GM10266 (cell line): ENCODE measurements around the gene SGTA.

Experiments used
- DNase-seq: peaks from one replicate; pipeline ENCODE4 v3.0.0; 2012; ENCODE audit errors: extremely low spot score
- TF ChIP-seq, protein P1 (sequence below): IDR thresholded peaks from 2 replicates; pipeline ENCODE4 v1.5.1; 2012; ENCODE audit warnings: mild to moderate bottlenecking, low read depth; ENCODE audit not compliant: control insufficient read depth, insufficient read depth; ENCODE audit errors: missing control alignments

Gene SGTA

DNA sequence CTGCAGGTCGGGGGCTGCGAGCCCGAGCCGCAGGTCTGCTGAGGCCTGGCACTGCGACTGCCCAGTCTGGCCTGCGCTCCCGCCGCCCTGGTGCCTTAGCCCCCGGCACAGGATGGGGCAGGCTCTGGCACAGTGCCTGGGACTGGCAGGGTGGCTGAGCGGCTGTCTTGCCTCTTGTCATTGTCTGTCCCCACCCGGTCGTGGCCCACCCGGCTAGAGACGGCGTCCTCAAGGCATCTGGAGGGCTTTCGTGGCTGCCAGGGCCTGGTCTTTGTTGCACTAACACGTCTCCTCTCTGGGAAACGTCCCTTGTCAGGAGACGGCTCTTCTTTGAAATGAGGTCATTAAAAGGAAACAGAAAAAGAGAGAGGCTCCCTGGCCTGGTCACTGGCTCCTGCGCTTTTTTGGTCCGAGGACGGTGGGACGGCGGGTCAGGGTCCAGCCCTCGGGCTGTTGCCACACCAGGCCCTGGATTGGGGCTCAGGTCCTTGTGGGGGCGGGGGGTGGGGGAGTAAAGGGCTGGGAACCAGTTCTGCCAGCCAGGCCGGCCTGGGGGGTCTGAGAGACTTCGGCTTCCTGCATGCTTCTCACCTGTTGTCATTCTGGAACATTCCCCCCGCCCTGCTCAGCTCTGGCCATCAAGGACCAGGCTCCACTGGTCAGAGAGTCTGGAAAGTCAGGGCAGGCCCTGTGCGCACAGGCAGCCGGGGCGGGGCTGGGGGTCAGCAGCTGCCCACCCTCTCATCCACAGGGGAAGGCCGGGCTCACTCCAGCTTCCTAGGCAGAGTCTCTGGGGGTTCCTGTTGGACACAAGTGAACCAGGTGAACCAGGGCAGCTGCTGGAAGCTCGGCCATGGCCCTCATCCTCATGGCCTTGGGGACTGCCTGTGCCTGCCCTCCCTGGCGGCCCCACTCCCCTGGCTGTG is 30.4 kb upstream of the SGTA start:
- TF ChIP-seq, protein P1, sequence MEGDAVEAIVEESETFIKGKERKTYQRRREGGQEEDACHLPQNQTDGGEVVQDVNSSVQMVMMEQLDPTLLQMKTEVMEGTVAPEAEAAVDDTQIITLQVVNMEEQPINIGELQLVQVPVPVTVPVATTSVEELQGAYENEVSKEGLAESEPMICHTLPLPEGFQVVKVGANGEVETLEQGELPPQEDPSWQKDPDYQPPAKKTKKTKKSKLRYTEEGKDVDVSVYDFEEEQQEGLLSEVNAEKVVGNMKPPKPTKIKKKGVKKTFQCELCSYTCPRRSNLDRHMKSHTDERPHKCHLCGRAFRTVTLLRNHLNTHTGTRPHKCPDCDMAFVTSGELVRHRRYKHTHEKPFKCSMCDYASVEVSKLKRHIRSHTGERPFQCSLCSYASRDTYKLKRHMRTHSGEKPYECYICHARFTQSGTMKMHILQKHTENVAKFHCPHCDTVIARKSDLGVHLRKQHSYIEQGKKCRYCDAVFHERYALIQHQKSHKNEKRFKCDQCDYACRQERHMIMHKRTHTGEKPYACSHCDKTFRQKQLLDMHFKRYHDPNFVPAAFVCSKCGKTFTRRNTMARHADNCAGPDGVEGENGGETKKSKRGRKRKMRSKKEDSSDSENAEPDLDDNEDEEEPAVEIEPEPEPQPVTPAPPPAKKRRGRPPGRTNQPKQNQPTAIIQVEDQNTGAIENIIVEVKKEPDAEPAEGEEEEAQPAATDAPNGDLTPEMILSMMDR = no peak
- peak; percentile 24 for DNase-seq

DNA sequence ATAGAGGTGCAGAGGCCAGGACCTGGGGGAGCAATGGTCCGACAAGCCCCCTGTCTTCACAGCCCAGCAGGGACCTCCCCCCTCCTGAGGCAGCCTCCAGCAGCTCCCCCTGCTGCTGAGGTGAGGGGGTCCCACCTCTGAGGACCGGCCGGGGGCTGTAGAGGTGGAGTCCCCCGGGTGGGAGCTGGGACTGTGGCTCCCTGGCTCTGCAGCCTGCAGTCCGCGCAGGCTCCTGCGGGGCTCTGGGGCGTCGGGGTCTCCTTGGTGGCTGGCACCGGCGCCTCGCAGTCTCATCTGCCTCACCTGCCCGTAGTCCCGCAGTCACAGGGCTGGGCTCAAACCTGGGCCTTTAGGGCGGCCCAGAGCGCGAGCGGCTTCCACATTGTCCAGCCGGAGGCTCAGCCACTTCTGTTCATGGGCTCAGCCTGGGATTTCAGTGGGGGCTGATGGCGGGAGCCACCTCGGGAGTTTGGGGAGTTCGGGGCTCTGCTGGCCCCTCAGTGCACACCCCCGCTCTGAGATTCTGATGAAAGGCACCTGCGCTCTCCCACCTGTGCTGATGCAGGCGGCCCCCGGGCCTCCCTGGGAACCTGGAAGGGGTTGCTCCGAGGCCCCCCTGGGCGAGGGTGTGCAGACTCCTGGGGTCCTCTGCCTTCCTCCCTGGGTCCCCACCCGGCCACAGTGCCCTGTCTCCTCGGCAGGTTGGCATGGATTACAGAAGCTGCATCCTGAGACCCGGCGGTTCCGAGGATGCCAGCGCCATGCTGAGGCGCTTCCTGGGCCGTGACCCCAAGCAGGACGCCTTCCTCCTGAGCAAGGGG is 29.6 kb upstream of the SGTA start:
- peak; percentile 16 for DNase-seq
- TF ChIP-seq, protein P1 = no peak

GRCh38 chr19:2811735-2812413 is 28.8 kb upstream of the SGTA start:
- DNase-seq = peak; percentile 22
- TF ChIP-seq, protein P1 = no peak

GRCh38 chr19:2811221-2811722 is 28.2 kb upstream of the SGTA start:
- peak; percentile 21 for DNase-seq
- TF ChIP-seq, protein P1 = no peak

DNA sequence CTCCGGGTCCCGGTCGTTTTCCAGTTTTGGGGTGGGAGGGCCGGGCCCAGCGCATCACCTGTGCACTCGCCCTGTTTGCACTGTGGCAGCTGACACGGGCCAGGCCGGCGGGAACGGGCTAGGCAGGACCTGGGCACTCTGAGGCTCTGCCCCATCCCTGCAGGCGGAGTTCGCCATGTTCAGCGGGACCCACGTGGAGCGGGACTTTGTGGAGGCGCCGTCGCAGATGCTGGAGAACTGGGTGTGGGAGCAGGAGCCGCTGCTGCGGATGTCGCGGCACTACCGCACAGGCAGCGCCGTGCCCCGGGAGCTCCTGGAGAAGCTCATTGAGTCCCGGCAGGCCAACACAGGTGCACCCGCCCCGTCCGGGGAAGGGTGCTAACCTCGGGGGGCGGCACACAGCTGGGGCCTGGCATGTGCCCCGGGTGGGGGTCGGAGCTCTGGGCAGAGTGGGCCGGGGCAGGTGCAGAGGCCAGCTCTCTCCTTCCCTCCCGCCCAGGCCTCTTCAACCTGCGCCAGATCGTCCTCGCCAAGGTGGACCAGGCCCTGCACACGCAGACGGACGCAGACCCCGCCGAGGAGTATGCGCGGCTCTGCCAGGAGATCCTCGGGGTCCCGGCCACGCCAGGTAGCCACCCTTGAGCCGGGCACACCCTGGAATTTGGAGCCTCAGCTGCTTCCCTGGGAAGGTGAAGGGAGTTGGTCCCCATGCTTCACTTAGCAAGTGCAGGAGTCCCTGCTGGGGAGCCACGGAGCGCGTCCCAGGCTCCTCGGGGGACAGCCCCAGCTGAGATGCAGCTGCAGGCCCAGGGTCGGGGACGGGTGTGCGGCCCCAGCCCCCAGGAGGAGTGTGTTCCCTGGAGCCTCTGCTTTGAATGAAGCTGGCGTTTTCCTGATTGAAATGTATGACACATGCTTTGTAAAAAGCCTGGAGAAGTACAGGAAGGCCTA is 27.3 kb upstream of the SGTA start:
- TF ChIP-seq, protein P1 = no peak
- DNase-seq = peak; percentile 34
